ENCODE measurements around the gene MLYCD.
A peak's percentile ranks its signal among the peaks of the same experiment; 100 is the strongest.

MLYCD gene

DNA sequence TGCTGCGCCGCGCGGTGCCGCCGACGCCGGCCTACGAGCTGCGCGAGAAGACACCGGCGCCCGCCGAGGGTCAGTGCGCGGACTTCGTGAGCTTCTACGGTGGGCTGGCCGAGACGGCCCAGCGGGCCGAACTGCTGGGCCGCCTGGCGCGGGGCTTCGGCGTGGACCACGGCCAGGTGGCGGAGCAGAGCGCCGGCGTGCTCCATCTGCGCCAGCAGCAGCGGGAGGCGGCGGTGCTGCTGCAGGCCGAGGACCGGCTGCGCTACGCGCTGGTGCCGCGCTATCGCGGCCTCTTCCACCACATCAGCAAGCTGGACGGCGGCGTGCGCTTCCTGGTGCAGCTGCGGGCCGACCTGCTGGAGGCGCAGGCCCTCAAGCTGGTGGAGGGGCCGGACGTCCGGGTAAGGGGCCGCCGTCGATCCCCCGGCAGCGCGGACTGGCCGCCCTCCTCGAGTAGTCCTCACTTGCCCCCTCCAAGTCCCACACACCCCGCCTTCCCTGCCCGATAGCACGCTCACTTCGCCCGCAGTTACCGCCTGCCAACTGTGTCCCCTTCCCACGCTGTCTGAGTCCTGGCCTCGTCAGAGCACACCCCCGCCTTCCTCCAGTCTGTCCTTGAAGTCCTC, 470 bp downstream of the MLYCD start:
- DNase-seq, result peak in 21 of 56 donors; percentile 7 to 76 (median 42)

DNA sequence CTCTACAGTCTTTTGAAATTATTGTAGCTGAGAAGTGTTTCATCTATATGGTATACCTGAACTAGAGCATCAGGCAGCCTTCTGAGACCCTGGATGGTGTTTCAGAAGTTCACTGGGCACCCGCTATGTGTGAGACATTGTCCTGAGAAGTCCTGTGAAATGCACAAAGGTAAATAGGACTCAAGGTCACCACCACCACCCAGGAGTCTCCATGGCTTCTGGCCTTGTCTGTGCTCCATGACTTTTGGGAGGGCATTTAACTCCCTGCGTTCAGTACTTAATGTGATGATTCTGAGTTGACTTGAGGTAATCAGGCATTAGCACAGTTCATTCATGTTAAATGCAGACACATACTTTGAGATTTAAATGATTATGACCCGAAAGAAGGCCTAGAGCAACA, 1.1 kb downstream of the MLYCD start:
- DNase-seq, result no peak

DNA sequence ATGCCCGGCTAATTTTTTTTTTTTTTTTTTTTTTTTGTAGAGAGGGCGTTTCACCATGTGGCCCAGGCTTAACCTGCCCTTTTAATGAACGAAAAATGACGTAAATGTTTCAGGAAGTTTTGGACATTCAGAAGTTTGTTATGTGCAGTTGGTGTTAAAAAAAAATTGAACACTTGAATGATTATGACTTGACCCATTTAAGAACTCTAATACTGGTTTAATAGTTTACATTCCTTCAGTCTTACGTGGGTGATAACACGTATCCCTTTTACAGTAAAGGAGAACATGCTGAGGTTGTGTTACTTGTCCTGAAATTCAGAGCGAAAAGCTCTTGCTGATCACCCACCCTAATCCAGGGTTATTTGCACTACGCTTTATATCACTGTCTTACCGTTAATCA, 1.7 kb downstream of the MLYCD start:
- DNase-seq, result no peak

DNA sequence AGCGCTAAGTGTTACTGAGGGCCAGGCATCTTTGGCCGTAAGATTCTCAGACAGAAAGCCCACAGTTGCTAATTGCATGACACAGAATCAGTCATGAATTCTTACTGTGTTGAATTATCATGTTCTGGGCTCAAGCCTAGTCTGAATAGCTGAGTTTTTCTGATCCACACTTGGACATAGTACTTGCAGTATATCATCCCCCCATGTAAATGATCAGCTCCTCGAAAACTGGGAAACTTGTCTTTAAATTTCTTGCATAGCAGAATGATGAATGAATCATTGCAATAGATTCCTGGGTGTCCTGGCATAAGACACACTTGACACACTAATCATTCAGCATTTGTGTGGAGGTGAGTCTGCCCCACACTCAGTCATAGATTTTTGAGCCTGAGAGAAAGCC, 2.2 kb downstream of the MLYCD start:
- DNase-seq, result no peak

DNA sequence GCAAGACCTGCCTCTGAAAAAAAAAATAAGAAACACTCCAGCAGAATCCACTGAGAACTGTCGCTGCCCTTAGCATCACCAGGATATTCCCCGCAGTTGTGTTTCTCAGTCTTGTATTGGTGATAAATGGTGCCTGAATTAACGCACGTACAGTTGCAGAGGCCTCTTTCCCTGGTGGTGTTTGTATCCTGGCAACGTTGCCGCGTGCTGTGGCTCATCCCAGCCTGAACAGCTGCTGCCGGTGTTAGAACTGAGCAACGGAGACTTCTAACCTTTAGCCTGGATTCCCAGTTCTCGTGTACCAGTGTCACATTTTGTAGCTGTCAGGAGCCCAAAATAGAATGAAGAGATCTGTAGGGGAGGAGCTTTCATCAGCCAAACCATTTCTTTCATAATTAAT, 4.8 kb downstream of the MLYCD start:
- DNase-seq, result peak in 15 of 56 donors; percentile 2 to 48 (median 12)

DNA sequence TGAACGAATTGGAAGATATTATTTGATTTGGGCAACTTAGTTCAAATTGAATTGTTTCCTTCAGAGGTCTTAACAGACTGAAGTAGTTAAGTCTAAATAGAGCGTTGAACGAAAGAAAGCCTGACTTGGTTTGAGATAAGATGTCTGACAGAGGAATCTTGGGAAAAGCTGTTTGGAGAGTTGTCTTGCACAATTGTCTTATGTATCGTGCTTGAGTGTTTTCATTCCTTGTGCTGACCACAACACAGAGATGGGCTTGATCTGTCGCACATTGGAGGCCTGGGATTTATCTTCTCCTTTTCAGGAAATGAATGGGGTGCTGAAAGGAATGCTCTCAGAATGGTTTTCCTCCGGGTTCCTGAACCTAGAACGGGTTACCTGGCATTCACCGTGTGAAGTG, 7.8 kb downstream of the MLYCD start:
- DNase-seq, result no peak

DNA sequence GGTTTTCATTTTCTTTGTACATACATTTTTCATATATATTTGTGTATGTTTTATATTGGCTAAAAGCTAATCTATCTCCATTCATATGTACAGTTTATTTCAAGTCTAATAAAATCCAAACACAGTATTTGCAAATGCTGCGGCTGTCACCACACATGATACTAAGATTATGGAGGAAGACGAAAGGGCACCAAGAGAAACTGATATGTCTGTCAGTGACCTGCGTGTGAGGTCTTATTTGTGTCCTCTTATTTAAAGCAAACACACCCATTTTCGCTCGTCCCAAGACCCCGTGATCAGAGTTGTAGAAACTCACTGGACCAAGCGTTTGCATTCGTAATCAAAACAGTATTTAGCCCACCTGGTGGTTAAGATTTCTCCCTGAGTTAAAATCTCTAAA, 8.2 kb downstream of the MLYCD start:
- DNase-seq, result no peak

DNA sequence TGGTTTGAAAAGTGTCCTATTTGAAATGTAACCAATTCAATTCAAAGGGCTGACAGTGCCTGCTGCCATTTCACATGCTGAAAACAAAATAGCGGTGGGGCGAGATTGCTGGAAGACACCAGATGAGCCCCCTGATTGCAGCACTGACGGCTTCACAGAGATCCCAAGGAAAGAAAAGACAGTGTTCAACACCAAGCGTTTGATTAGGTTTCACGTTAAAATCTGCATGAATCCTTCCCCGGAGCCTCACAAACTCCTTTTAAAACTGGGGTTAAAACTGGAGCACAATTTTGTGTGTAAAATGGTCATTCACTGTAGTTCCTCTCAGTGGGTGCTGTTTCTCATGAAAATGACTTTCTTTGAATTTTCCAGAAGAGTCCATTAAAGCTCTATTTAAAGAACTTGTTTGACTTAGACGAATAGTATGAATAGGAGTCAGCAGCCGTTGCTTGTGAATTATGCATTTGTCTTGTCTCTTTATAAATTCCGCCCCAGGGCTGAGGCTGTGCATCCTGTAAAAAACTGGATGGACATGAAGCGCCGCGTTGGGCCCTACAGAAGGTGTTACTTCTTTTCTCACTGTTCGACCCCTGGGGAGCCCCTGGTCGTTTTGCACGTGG, 8.8 kb downstream of the MLYCD start:
- DNase-seq, result no peak

DNA sequence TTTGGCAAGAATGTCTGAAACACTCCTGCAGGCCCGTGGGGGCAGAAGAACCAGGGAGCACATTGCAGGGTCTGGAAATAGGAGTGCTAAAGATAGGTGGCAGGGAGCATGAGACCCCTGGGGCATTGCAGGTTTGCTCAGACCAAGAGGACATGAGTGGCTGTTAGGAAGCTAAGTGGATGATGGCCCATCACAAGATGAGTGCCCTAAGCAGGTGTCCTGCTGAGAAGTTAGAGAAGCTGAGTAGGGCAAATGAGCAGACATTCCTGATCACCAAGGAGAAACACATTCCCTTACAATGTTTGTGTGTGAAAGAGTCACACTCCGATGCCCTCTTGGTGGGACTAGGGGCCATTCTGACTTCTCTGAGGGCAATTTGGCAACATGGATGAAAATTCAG, 9.9 kb downstream of the MLYCD start:
- DNase-seq, result no peak

DNA sequence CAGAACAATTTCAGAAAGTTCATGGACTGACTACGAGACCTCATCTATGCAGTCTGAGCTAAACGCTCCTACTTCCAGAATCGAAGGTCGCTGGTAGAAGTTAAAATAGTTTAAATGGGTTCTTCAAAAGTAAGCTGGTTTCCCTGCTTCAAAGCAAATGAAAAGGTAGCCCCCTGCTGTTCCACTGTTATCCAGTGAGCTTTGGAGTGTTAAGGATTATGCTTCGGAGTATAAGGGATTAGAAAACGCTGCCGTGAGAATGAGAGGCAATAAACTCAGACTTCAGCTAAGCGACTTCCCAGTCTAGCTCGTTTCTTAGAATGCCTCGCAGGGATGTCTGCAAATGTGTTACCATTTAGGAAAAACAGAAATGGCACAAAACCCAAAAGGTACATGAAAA, 12.4 kb downstream of the MLYCD start:
- no peak for DNase-seq

DNA sequence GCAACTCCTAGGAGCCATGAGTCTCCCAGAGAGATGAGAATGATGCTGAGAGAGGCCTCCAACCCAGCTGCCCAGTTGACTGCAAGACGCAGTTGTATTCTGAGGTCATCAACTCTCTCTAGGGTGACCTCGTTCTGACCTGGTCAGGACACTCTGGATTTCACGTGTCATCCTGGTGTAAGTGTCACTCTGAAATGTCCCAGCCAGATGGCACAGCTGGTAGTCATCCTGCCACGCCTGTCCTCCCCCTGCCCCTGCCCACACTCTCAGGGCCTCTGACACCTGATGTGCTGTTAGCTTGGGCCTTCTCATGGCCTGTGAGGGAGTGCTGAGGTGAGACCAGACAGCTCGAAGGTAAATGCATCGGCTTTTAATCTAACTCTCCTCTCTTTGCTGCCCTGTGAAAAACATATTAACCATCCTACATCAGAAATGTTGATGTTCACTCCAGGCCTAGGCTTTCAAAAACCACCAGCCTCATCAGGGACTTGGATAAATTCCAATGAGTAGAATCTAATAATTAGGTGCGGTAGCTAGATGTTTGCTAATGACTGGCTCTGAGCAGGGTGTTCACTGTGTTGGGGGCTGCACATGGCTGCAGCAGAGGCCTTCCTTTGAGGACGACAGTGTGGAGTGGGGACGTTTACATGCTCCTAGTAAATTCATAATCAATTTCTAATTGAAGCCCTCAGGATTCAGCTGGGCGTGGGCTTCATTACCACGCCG, 13.8 kb downstream of the MLYCD start:
- DNase-seq, result no peak

DNA sequence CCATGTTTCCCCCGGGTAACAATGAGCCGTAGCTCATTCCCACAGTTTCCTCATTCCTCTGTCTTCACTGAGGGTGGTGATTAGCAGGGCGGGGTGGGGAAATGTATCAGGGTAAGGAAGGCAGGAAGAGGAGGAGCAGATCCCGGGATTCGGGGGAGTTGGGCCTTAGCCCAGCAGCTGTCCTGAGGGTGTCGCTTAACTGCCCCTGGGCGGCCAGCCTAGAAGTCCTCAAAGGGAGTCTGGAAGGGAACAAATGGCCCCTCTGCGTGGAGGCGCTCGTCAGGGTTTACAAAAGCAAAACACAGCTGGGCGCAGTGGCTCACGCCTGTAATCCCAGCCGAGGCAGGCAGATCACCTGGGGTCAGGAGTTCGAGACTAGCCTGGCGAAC, 14.3 kb downstream of the MLYCD start:
- DNase-seq, result no peak

DNA sequence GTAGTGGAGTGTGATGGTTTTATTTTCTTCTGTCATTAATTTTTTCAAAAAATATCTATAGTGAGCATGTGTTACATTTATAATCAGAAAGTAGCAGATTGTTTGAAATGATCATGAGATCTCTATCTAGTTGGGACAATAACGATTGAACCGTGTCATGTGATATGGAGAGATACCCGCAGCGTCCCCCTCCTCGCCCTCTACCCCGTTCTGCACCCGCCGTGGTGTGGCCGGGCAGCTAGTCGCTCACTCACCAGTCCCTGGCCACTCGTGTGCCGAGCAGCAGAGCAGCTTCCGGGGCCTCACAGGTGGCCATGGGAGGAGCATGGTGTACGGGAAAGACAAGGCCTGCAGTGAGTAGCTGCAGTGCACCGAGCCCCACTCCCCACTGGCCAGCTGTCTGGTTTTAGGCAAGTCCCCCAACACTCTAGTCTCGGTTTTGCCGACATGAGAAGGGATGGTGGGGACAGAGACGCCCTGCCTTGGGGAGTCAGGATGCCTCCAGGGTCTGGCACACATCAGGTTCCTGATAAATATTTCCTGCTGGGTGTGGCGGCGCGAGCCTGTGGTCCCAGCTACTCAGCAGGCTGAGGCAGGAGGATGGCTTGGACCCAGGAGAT, 15.3 kb downstream of the MLYCD start:
- no peak for DNase-seq

DNA sequence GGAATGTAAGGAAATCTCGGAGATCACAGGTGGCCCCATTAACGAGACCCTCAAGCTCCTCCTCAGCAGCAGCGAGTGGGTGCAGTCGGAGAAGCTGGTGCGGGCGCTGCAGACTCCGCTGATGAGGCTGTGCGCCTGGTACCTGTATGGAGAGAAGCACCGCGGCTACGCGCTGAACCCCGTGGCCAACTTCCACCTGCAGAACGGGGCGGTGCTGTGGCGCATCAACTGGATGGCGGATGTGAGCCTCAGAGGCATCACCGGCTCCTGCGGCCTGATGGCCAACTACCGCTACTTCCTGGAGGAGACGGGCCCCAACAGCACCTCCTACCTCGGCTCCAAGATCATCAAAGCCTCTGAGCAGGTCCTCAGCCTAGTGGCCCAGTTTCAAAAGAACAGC, 16.2 kb downstream of the MLYCD start:
- DNase-seq, result no peak

DNA sequence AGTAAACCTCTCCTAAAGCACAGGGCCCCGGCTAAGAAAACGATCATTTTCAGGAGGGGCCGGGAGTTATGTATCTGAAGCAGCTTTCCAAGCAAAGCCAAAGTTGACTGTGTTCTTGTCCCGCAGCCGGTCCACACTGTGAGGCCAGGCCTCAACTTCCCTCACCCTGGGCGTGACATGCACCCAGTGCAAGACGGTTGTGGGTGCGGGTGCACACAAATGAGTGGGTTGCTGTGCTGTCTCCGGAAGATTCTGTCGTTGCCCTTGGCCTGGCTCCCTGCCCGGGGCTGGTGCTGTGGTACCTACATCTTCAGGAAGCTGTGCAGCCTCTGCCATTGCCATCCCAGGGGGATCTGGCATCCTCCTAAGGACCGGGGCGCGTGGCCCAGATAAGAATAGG, 16.6 kb downstream of the MLYCD start:
- no peak for DNase-seq

DNA sequence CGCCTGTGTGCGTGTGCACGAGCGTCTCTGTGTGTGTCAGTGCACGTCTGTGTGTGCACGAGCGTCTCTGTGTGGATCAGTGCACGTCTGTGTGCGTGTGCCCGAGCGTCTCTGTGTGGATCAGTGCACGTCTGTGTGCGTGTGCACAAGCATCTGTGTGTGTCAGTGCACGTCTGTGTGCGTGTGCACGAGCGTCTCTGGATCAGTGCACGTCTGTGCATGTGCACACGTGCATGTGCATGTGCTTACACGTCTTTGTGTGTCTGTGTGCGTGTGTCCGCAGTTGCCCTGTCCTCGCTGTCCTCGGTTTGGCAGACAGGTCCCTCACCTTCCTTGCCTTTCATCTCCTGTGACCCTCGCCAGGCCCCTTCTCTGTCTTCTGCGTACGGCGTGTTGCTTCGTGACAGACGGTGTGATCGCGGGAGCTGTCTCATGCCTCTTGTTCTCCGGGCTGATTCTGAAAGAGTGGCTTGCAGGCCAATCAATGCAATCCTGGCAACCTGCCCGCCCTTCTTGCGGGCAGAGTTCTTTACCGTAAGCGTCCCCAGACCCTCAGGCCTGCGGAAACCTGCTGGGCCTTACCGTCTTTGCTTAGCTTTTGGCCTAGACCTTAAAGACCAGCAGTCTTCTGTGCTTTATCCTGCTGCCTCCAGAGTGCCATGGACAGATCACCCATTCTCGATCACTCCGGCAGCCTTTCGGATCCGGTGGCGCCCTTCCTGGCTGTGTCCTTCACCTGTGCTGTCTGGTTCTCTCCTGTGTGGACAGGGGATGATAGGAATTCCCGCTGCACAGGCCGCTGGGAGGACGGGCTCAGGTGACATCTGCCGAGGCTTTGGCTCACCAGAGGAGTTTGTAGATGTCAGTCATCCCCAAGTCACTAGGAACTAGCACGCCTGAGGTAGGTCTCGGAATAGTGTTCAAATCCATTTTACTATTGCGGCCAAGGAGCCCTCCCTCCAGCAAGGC, 18.5 kb downstream of the MLYCD start:
- DNase-seq, result no peak

DNA sequence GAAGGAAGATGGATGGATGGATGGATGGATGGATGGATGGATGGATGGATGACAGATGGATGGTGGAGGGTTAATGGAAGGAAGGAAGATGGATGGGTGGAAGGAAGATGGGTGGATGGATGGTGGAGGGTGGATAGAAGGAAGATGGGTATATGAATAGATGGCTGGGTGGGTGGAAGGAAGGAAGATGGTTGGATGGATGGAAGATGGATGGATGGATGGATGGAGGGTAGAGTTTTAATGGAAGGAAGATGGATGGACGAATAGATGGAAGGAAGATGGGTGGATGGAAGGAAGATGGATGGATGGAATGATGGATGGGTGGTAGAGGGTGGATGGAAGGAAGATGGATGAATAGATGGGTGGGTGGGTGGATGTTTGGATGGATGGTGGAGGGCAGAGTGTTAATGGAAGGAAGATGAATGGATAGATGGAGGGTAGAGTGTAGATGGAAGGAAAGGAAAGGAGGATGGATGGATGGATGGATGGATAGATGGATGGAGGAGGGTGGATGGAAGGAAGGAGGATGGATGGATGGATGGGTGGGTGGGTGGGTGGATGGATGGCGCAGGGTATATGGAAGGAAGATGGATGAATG, 22.1 kb downstream of the MLYCD start:
- no peak for DNase-seq

DNA sequence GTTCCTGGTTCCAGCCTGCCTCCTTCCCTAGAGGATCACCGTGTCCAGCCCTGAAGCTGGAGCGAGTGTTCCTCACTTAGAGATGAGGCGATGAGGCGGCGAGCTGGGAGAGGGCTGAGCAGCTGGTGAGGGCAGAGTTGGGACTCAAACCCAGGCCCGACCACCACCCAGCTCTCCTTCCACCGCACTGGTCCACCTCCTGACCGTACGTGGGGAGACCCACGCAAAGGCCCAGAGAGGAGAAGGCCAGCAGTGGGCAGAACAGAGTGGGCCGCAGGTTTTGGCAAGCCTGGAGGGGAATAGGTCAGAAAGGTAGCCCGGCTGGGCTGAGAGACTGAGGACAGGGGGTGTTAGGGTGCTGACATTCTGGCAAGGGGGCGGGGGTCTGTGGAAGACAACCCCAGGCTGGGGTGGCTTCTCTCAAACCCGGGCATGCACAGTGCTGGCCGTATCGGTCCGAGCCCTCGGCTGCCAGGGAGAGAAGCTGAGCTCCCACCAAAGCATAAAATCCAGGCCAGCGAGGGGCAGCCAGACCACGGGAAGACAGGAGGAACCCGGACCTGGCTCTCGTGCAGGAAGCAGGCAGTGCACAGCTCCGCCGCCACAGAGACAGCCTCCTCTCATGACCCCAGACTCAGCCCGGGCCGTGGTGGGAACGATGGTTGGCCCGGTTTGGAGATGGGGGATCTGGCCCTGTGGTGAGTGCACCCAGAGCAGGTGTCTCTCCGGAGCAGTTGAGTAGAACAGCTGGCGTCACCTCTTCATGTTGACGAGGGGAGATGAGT, 24.9 kb downstream of the MLYCD start:
- DNase-seq, result no peak

DNA sequence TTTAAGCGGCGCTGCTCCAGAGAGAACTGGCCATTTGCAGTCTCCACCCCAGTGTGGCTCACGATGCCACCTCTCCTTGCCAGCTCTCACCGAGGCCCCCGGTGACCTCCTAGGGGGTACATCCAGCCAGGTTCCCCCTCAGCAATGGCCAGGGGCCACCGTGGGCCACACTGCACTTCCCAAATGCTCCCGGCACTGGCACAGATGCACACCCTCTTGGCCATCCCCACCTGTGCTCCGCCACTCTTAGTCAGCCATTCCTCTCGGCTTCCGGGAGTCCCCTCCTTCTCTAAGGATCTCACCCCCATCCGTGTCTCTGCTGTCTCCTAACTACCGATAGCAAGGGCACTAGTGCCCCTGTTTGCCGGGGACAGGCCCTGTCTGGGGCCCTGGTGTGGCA, 25.8 kb downstream of the MLYCD start:
- DNase-seq, result no peak

Measured in amygdala (tissue), 56 donors.